HG03064 (cell line): ENCODE data around the gene PSRC1.

Experiments
- ATAC-seq: cut with Tn5 transposase; IDR thresholded peaks from one replicate; pipeline ENCODE4 v1.9.1; 2021; ENCODE audit warnings: low read depth; ENCODE audit not compliant: unreplicated experiment

Gene PSRC1

GRCh38 chr1:109261006-109261405, 21.9 kb downstream of the PSRC1 start:
- no peak for ATAC-seq

- ATAC-seq = no peak
These were observed 23.0 kb downstream of the PSRC1 start for GRCh38 chr1:109259674-109260557.

- no peak for ATAC-seq
These were observed 24.2 kb downstream of the PSRC1 start for GRCh38 chr1:109258481-109259466.

- no peak for ATAC-seq
These were observed 25.1 kb downstream of the PSRC1 start for GRCh38 chr1:109257682-109258421.

GRCh38 chr1:109256971-109257681, 25.8 kb downstream of the PSRC1 start:
- ATAC-seq = no peak

GRCh38 chr1:109256085-109256484, 26.9 kb downstream of the PSRC1 start:
- no peak for ATAC-seq

- no peak for ATAC-seq
These were observed 27.3 kb downstream of the PSRC1 start for GRCh38 chr1:109255678-109256077.

- ATAC-seq = no peak
These were observed 27.8 kb downstream of the PSRC1 start for GRCh38 chr1:109255097-109255651.

- ATAC-seq = no peak
These were observed 28.3 kb downstream of the PSRC1 start for GRCh38 chr1:109254621-109255096.

- ATAC-seq = no peak
These were observed 28.9 kb downstream of the PSRC1 start for GRCh38 chr1:109253803-109254620.

GRCh38 chr1:109252893-109253802, 29.8 kb downstream of the PSRC1 start:
- no peak for ATAC-seq

GRCh38 chr1:109252167-109252892, 30.6 kb downstream of the PSRC1 start:
- no peak for ATAC-seq

GRCh38 chr1:109251277-109252166, 31.4 kb downstream of the PSRC1 start:
- no peak for ATAC-seq

- no peak for ATAC-seq
These were observed 32.3 kb downstream of the PSRC1 start for GRCh38 chr1:109250454-109251276.
